HG03571 (cell line): Measurements from ENCODE around the gene ITM2B.

Source experiments
- ATAC-seq: cut with Tn5 transposase; IDR thresholded peaks from one replicate; pipeline ENCODE4 v1.9.1; 2021; ENCODE audit not compliant: unreplicated experiment

Gene ITM2B

GRCh38 chr13:48303359-48304142 lies 70.5 kb downstream of the ITM2B start, which contains the start of gene RB1:
Gene RB1 (plus strand): TSS chr13:48303751. CDS start chr13:48303913, 162 bp downstream.
- peak; percentile 82 for ATAC-seq

GRCh38 chr13:48304143-48304876 lies 71.3 kb downstream of the ITM2B start:
- peak; percentile 69 for ATAC-seq

- ATAC-seq = no peak
Measured at GRCh38 chr13:48311223-48311622, 78.2 kb downstream of the ITM2B start.

- ATAC-seq = no peak
Measured at GRCh38 chr13:48315969-48316650, 83.1 kb downstream of the ITM2B start.

GRCh38 chr13:48316826-48317510 lies 84.0 kb downstream of the ITM2B start:
- no peak for ATAC-seq

GRCh38 chr13:48317511-48318376 lies 84.7 kb downstream of the ITM2B start:
- ATAC-seq = no peak

GRCh38 chr13:48318377-48318811 lies 85.4 kb downstream of the ITM2B start:
- ATAC-seq = no peak

- ATAC-seq = no peak
Measured at GRCh38 chr13:48318821-48319511, 86.0 kb downstream of the ITM2B start.
